GM19351 (cell line): ENCODE data around the gene SPATA9.
"Not testable (repeated sequence)": the region's sequence is repeated elsewhere in the genome, so short reads cannot be mapped to it uniquely, and the experiment has no call there.

Experiments
- ATAC-seq: cut with Tn5 transposase; IDR thresholded peaks from one replicate; pipeline ENCODE4 v1.9.1; 2021; ENCODE audit warnings: mild to moderate bottlenecking, moderate library complexity; ENCODE audit not compliant: unreplicated experiment

SPATA9 gene

GRCh38 chr5:95717439-95717838 is 34.6 kb upstream of the SPATA9 start:
- no peak for ATAC-seq

GRCh38 chr5:95715799-95716461 is 33.1 kb upstream of the SPATA9 start:
- peak; percentile 41 for ATAC-seq

- ATAC-seq = no peak
These were observed 31.3 kb upstream of the SPATA9 start for GRCh38 chr5:95713960-95714710.

- not testable (repeated sequence) for ATAC-seq
These were observed 30.5 kb upstream of the SPATA9 start for GRCh38 chr5:95713246-95713645.

- no peak for ATAC-seq
These were observed 29.7 kb upstream of the SPATA9 start for GRCh38 chr5:95712347-95712958.

GRCh38 chr5:95711501-95712346 is 28.9 kb upstream of the SPATA9 start:
- no peak for ATAC-seq

- not testable (repeated sequence) for ATAC-seq
These were observed 28.1 kb upstream of the SPATA9 start for GRCh38 chr5:95710651-95711500.

- no peak for ATAC-seq
These were observed 27.3 kb upstream of the SPATA9 start for GRCh38 chr5:95709967-95710650.

GRCh38 chr5:95708876-95709275 is 26.1 kb upstream of the SPATA9 start:
- no peak for ATAC-seq

GRCh38 chr5:95707534-95708188 is 24.9 kb upstream of the SPATA9 start:
- not testable (repeated sequence) for ATAC-seq

- no peak for ATAC-seq
These were observed 24.3 kb upstream of the SPATA9 start for GRCh38 chr5:95707055-95707454.

GRCh38 chr5:95706196-95706595 is 23.4 kb upstream of the SPATA9 start:
- not testable (repeated sequence) for ATAC-seq

GRCh38 chr5:95704150-95704549 is 21.4 kb upstream of the SPATA9 start:
- ATAC-seq = no peak

- ATAC-seq = no peak
These were observed 18.3 kb upstream of the SPATA9 start for GRCh38 chr5:95701074-95701473.

GRCh38 chr5:95699337-95699736 is 16.5 kb upstream of the SPATA9 start:
- ATAC-seq = no peak

- ATAC-seq = no peak
These were observed 15.2 kb upstream of the SPATA9 start for GRCh38 chr5:95697781-95698681.

GRCh38 chr5:95690333-95690732 is 7.5 kb upstream of the SPATA9 start:
- no peak for ATAC-seq

- ATAC-seq = no peak
These were observed 6.9 kb upstream of the SPATA9 start for GRCh38 chr5:95689680-95690079.
